Measurements from ENCODE around the gene CDH4.

CDH4 gene

DNA sequence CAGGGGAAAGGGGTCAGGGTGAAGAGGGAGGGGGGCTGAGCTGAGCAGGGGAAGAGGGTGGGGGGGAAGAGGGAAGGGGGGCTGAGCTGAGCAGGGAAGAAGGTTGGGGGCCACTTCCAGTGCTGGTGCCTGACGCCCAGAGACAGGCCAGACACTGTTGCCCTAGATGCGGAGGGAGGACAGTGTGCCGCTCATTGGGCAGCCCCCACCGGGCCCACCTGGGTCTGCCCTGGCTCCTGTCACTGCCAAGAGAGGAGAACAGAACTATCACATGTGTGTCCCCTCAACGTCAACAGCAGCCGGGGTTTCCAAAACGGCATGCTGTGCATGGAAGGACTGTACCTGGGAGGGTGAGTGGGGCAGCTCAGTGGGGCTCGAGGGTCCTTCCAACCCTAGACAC is 342.1 kb downstream of the CDH4 start:
- no peak for DNase-seq

DNA sequence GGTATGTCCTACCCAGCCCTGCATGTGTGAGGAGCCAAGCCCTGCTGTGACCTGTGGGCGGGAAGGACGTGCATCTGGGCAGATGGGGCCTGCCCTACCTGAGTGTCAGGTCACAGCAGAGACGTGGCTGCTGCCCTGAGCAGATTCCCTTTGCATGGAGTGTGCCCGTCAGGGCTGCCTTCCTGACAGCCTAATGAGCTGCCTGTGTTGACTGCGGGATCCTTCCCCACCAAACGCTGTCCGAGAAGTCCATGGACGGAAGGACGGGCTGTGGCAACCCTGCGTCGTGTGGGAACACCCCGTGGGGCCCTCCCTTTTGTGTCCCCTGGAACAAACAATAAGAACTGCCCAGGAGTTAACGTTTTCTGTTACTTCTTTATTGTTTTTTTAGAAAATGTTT is 343.2 kb downstream of the CDH4 start:
- DNase-seq, result no peak

DNA sequence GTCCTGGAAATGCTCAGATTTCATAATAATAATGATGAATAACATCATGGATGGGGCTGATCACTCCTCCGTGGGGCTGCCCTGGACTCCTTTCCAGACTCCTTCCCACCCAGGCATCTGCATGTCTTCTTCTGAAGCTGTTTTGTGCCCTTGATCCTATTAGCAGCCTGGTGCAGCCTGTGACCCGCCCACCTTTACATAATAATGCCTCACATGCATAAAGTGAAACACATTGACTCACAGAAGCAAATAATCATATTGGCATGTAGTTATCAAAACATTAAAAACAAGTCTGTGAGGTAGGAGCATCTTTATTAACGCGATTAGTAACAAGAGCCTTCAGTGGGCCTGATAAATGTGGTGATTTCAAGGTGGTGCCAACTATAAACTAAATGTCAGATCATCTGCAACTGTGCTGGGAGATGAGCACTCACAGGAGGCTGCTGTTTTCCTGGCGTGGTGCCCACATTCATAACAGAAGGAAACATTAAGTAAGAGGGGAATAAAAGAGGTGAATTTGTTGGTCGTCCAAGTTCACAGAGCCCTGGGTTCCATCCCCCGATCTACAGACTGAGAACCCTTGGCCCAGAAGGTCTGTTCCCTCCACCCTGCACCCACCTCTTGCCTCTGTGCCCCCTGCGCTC is 344.7 kb downstream of the CDH4 start:
- DNase-seq, result no peak

DNA sequence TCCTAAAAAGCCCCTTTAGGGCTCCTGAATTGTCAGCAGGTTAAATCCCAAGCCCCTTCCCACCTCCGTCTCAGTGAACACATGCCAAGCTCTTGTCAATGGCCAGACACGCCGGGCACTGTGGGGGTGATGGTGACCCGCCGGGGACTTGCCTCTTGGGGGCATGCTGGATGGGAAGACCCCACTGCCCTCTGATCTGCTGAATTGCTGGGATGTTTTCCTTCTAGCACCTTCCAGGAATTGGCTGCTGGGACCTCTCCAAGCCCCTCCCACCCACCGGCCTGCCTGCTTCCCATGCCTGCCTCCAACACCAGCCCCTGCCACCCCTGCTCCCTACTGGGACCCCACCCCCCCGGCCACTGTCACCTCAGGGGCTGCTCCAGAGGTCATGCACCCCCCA is 345.9 kb downstream of the CDH4 start:
- DNase-seq, result no peak

DNA sequence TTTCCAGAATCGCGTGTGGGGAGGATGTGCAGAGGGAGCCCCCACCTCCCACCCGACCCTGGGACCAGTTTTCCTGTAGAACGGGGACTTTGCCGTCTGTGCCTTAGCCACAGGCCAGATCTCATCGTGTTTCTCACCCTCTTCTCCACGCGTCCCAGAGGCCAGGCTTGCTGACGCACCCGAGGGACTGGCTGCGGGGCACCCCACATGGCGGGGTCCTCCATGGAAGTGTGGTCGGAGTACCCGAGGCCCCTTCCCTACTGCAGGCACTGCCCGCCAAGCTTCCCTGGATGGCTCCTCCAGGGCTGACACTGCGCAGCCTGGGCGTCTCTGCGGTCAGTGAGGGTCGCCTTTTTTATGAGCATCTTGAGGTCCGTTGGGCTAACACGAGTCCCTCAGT is 346.5 kb downstream of the CDH4 start:
- DNase-seq, result no peak

DNA sequence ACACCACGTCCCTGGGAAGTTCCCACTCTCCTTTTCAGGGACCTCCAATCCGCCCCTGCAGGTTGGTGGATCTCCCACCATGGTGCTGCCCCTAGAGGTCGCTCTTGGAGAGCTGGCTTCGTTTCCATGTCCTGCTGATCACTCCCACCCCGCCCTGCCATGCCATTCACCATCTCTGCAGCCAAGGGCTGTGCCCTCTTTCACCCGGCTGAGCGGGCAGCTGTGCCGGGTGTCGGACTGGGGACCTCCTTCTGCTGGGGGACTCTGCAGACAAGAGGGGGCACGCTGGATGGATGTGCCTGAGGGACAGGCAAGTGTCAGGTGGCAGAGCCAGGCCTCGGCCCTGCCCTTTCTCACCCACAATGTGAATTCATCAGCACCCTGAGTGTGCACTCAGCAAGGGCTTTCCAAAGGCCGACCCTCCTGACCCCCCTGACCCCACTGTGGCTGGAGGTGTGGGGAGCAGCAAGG is 347.0 kb downstream of the CDH4 start:
- no peak for DNase-seq

DNA sequence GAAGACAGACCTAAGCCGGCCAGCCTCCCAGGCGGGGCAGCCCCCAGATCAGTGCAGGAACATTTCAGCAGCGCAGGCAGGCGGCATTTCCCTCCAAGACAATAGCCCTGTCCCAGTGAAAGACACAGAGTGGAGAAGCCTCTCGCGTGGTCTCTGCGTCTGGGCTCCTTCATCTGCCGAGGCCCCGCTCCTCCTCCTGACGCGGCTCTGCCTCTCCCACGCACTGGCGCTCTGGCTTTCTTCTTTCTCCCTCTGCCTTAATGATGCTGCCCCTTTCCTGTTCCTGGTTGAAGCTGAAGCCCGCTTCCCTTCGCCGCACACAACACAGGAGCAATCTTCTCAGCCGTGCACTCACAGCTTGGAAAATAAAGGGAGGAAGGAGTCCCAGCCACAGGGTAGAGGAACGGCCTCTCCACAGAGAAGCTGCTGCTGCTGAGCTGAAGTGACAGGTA is 347.5 kb downstream of the CDH4 start:
- DNase-seq, result no peak

DNA sequence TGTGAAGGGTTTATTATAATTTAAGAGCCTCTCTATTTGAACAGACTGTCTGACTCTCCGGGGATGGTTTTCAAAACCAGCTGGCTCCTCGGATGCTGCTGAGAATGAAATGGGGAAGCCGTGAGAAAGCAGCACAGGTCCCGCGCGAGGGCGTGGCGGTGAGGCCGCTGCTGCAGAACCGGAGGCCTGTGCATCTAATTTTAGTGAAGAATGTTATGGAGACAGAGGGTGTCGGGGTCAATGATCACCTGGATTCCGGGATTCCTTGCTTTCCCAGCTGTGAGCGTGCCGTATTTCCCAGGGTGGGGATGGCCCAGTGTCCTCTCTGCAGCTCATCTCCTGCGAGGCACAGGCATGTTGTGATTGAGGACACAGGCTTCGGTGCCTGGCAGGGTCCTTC is 348.0 kb downstream of the CDH4 start:
- no peak for DNase-seq

DNA sequence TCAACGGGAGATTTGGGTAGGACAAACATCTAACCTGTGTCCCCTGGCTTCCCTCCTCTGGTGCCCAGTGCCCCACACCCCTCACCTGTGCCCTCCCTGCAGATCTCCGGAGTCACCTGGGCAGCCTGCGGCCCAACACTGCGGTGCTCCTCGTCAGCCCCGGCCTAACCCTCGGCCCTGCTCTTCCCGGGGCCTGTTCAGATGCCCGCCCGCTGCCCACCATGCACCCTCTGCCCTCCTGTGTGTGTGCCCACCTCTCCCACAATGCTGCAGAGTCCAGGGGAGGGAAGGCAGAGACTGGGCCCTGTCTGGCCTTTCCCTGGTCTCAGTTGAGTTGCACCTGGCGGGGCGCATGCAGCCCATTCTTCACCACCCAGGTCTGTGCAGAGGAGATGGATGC is 349.3 kb downstream of the CDH4 start:
- no peak for DNase-seq

DNA sequence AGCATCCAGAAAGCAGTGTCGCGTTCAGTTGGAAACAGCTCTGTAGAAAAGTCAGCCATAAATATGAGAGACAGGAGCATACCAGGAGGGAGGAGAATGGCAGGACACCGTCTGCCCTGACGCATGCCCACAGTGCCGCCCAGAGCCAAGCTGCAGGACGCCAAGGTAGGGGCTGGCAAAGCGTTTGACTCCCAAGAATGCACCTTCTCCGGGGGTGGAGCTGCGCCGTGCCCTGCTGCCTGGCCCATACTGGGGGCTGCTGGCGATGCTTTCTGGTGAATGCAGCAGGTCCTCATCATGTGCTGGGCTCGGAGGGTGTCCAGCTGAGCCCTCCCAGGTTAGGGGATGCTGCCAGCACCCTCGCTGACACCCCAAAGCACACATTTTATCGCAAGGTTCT is 349.8 kb downstream of the CDH4 start:
- no peak for DNase-seq

DNA sequence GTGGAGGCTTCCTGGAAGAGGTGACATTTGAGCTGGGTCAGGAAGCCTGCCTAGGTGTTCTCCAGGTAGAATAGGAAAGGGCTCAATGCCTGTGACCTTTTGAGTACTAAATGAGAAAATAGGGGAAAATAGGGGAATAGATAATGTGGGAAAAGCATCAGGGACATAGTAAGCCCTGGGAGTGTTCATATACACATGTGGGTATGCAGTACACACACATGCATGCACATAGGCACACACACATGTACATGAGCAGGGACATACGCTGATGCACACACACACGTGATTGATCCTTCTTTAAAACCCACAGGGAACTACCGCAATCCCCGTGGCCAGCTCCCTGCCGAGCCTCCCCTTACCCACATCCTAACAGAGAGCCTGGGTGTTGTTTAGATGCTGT is 351.7 kb downstream of the CDH4 start:
- no peak for DNase-seq

DNA sequence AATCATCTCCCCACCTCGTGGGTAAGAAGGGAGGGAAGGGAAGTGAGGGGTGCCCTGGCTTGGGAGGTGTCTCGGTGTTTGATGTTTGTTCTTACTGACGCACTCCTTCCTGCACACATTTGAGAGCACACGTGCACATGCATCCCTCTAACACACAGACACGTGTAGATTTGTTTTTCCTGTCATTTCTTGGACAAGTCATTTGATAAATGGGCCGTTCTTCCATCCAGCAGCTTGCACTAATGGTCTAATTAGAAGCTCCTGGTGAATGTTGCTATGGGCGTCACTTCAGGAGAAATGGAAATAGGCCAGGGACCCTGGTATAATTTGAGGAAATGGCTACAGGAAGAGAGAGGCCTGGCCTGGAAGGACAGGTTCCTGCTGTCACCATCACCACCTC is 352.5 kb downstream of the CDH4 start:
- no peak for DNase-seq

DNA sequence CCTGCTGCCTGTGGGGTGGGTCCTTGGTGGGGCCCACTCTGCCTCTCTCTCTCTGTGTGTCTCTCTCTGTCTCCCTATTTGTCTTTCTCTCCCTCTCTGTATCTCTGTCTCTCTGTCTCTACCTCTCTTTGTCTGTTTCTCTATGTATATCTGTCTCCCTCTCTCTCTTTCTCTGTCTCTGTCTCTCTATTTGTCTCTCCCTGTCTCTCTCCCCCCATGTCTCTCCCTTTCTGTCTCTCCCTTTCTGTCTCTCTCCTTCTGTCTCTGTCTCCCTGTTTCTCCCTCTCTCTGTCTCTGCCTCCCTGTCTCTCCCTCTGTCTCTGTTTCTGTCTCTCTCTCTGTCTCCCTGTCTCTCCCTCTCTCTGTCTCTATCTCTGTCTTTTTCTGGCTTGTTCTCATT is 353.2 kb downstream of the CDH4 start:
- DNase-seq, result no peak

DNA sequence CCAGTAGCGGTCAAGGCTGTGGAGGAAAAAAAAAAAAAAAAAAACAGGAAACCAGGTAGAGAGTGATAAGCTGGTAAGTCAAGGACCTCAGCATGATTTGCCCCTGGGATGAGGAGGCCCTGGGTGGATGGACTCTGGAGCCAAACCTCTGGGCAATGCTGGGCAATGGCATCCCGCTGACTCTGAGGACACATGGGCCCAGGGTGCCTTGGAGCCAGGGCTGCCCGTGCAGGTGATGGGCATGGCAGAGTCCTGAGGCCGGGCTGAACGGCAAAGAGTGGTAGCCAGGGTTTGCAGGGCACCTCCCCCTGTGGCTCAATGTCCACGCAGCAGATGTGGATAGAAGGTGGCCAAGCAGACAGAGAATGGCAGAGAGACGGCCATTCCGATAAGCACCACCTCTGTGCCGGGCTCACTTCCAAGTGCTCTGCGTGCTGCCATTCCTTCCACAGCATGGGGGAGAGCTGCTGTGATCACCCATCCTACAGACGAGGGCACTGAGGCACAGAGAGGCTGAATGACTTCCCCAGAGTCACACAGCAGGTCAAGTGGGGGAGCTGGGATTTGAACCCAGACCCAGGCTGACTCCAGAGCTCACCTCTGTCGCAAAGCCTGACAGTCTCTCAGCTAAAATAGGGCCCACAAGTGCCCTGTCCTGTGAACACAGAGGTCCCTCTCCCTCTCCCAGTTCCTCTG is 353.9 kb downstream of the CDH4 start:
- no peak for DNase-seq

DNA sequence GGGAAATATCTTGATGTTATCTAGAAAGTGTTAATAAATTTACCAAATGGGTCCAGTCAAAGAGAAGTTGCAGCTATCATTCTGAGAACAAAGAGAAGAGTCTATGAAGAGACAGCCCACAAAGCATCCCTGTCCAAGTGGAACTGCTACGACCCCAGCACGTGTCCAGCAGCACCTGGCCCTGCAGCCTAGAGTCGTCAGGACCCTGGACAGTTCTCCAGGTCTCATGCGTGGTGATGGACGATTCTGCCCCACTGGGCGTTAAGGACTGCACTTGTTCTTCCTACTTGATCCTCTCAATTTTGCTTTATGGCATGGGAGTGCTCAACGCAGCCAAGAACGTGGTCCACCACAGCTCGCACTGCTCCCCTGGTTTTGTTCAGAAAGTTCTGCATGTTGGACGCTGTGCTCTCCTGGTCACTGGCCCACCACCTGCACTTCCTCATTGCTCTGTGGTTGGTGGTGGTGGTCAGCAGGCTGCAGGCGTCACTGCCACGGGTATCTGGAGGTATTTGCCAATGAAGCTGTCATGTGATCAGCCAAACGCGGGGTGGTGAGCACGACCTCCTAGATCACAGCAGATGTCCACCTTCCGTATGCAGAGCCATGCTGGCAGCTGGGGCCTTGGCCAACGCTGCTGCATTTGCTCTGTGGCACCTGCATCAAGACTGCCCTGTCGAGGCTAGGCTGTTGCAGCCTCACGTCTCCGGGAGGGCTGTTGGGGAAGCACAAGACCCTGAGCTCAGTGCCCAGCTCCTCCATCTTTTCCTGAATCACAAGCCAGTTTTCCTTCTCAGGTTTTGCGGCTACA is 356.4 kb downstream of the CDH4 start:
- DNase-seq, result no peak

DNA sequence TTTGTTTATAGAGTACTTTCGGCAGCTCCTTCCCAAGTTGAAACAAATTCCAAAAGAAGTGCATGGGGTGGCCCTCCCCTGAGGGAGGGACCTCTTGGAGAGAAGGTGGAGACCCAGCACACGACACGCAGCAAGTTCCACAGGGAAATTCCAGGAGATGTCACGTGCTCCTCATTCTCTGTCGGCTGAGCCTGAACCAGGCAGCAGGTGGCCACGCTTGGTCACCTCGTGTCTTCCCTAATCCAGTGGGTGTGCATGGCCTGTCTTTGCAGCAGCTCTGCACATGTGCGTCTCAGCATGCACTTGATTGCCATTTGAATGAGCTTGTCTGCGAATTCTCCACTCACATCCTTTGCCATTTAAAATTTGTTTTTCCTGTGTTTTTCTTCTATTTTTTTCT is 357.4 kb downstream of the CDH4 start:
- no peak for DNase-seq

DNA sequence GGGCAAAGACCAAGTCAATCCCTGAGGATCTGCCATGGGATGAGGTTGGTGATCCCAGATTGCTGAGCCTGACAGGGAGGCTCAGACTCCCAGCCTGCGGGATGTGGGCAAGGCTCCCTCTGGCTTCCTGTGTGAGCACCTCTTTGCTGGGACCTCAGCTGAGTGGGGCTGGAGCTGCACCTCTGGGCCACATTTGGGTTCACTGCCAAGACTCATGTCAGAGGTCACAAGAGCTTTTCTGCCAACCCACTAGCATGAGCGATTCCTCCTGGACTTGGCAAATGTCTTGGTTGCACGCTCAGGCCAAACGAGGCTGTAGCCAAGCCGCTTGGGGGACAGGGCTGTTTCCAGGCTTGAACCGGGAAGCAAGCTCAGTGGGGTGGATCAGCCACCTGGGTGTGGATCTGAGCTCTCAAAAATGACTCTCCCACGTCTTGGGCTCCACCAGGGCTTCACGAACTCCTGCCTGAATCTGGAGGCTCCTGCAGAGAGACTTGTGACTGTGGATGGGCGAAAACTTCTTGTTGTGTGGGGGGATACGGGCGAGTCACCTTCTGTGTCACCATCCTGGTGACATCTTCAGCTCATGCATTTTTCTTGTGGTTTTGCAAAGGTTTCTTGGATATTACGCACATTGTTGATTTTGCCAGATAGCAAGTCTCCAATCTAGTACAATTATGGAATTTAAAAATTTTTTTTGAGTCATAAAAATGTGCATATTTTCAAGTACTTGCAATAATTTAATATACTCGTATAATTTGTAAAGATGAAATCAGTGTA is 359.5 kb downstream of the CDH4 start:
- DNase-seq, result no peak

DNA sequence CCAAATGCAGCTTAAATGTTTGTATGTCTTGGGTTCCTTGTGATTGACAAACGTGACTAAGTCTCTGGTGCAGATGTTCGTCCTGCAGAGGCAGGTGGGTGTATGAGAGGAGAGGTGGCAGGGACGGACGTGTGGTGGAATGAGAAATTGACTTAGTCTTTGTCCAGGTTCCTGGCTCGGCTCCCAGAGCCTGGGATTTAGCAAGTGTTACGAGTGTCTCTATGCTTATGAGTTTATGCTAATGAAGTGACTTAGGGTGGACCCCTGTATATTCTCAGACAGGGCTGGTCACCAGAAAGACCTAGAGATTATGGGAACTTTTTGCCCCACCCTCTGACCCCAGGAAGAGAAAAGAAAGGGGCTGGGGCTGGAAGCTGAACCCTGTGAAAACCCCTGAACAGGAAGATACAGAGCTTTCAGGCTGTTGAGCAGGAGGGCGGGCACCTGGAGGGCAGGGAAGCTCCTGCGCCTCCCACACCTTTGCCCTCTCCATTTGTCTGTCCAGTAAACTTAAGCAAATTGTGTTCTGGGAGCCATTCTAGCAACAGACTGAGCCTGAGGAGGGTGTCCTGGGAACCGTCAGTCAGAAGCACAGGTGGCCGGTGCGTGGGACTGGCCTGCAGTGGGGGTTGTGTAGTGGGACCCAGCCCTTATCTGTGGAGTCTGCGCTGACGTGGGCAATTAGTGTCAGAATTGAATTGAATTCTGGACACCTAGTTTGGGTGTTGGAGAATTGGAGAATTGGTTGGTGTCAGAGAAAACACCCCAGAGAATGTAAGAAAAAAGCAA is 362.1 kb downstream of the CDH4 start:
- DNase-seq, result no peak

DNA sequence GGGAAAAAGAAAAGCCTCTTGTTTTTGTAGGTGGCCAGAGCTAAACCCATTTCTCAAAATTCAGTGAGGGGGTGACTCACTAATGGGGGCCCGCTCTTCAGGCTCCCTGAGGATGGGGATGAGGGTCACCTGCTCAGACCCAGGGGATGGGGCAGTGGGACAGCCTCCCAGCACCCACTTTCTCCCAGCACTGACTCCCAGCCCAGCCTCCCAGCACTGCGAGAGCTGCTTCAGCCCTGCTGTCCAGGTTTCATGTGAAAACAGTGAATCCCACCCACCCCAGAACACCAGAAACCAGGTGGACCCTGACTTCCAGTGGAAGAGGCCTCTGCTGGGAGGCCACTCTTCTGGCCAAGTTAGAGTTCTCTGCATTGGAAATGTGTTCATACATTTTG is 362.6 kb downstream of the CDH4 start:
- no peak for DNase-seq

DNA sequence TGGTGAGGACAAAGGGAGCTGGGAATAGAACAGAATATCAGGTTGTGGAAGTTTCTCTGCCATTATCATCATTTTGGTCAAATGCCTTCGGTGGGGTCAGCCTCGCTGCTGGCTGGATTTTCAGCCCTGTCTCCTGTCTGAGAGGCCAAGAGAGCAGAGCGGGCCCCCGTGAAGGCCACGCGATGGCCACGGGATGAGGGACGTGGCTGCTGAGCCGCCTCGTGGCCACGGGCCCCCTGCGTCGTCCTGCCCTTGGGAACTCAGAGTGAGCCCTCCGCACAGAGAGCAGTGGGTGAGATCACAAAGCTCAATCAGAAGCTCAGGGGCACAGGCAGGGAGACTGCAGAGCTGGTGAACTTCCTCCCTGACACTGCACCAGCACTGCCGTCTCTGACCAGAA is 363.7 kb downstream of the CDH4 start:
- no peak for DNase-seq

DNA sequence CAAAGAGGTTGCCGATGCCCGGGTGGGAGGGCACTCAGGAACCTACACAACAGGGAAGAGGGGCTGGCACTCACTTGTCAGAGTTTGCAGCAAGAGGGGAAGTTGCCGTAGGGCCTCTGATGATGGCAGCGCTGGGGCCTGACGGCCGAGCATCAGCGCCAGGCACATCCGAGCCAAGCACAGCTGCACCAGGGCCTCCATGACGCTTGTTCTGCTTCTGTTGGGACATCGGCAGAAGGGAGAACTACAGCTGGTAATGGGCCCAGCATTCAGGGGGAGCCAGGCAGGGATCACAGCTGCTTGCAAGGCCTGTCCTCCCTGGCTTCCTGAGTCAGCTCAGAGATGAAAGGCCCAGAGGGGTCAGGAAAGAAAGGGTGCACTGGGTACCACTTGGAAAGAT is 367.7 kb downstream of the CDH4 start:
- no peak for DNase-seq

DNA sequence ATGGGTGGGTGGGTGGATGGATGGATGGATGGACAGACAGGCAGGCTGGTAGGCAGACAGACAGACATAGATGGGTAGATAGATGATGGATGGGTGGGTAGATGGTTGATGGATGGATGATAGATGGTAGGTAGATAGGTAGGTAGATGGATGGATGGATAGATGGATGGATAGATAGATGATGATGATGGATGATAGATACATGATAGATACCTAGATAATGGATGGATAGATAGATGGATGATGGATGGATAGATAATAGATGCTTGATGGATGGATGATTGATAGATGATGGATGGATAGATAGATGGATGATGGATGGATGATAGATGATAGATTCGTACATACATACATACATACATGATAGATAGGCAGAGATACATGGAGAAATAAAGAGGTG is 368.1 kb downstream of the CDH4 start:
- no peak for DNase-seq
